Caco-2 (cell line): ENCODE measurements around the gene CEACAM8. TPM values are rescaled to one million over a fixed set of nuclear protein-coding genes. Genes with fewer than 3 reads are reported as not detected.

Experiments
- BruUV-seq: library from RNA; stranded (reverse); fragments of 400-500 nt; replicated peaks from 2 replicates; lab custom pipeline; 2021; lab: Mats Ljungman, UMichigan
- CTCF ChIA-PET: fragments of 300-600 bp; sonication (Branson Sonifier 250); formaldehyde crosslinking; loops from one replicate; lab custom pipeline; 2022; ENCODE audit warnings: antibody characterized with exemption; lab: Charles Lee
- POLR2A ChIA-PET: fragments of 300-600 bp; sonication (Branson Sonifier 250); formaldehyde crosslinking; loops from one replicate; lab custom pipeline; 2022; ENCODE audit warnings: antibody characterized with exemption; lab: Charles Lee
- DNase-seq, 2 experiments: peaks; one replicate each; pipeline versions ENCODE4 v3.0.0 to v3.0.0-alpha.2; 2020 to 2022
- H3K27me3 ChIP-seq: replicated peaks from 2 replicates; pipeline ENCODE4 v1.6.0; 2011; ENCODE audit warnings: low read length; ENCODE audit not compliant: control insufficient read depth, insufficient read depth
- H3K36me3 ChIP-seq: 2 replicates; pipeline ENCODE4 v1.5.1; 2011; ENCODE audit warnings: low read length; ENCODE audit not compliant: control insufficient read depth, insufficient read depth
- H3K4me1 ChIP-seq: fragments of 250-450 bp; sonication (Bioruptor Pico); 2 replicates; pipeline ENCODE4 v1.5.1; 2020; ENCODE audit warnings: mild to moderate bottlenecking
- H3K4me3 ChIP-seq: 2 replicates; pipeline ENCODE4 v1.5.1; 2011; ENCODE audit warnings: low read depth, mild to moderate bottlenecking, control low read depth, low read length
- H3K9me3 ChIP-seq: fragments of 250-450 bp; sonication (Bioruptor Pico); 2 replicates; pipeline ENCODE4 v1.5.1; 2020; ENCODE audit warnings: mild to moderate bottlenecking, moderate library complexity
- H3K27ac Mint-ChIP-seq: one replicate; pipeline ENCODE4 v1.8.0; 2022; ENCODE audit warnings: mixed read lengths; ENCODE audit not compliant: unreplicated experiment
- H3K27me3 Mint-ChIP-seq: one replicate; pipeline ENCODE4 v1.8.0; 2022; ENCODE audit warnings: mixed read lengths; ENCODE audit not compliant: insufficient read depth, unreplicated experiment
- H3K36me3 Mint-ChIP-seq: one replicate; pipeline ENCODE4 v1.8.0; 2022; ENCODE audit warnings: mild to moderate bottlenecking, mixed read lengths; ENCODE audit not compliant: insufficient read depth, unreplicated experiment
- H3K4me1 Mint-ChIP-seq: one replicate; pipeline ENCODE4 v1.8.0; 2022; ENCODE audit warnings: low read depth, mixed read lengths; ENCODE audit not compliant: unreplicated experiment
- H3K4me3 Mint-ChIP-seq: one replicate; pipeline ENCODE4 v1.8.0; 2022; ENCODE audit warnings: mild to moderate bottlenecking, moderate library complexity, mixed read lengths; ENCODE audit not compliant: unreplicated experiment
- H3K9me3 Mint-ChIP-seq: one replicate; pipeline ENCODE4 v1.8.0; 2022; ENCODE audit warnings: mixed read lengths; ENCODE audit not compliant: unreplicated experiment
- intact Hi-C: fragments of 100-400 bp; cut with micrococcal nuclease; formaldehyde crosslinking; loops from one replicate; pipeline ENCODE4 v1.10.0; 2022; ENCODE audit not compliant: unreplicated experiment
- total RNA-seq: library from RNA; stranded (reverse); gene quantifications from 2 replicates; pipeline ENCODE4 v1.2.3, GENCODE V29; 2022
- TF ChIP-seq, protein P1 (sequence below), 2 experiments: fragments of 200-600 bp in 1 of 2; IDR thresholded peaks; 1 replicate in 1 of 2; 2 replicates in 1 of 2; pipeline versions ENCODE4 v1.5.1 to v1.8.0; 2011 to 2022; ENCODE audit warnings: antibody characterized with exemption in 1 of 2, control low read depth in 1 of 2, inconsistent platforms in 1 of 2, low read depth in 1 of 2, low read length in 1 of 2, mild to moderate bottlenecking in 1 of 2, moderate library complexity in 1 of 2; ENCODE audit not compliant: insufficient read depth in 1 of 2, severe bottlenecking in 1 of 2, unreplicated experiment in 1 of 2

Gene CEACAM8
- total RNA-seq, 1 experiment from 2014 or later, result not detected

DNA sequence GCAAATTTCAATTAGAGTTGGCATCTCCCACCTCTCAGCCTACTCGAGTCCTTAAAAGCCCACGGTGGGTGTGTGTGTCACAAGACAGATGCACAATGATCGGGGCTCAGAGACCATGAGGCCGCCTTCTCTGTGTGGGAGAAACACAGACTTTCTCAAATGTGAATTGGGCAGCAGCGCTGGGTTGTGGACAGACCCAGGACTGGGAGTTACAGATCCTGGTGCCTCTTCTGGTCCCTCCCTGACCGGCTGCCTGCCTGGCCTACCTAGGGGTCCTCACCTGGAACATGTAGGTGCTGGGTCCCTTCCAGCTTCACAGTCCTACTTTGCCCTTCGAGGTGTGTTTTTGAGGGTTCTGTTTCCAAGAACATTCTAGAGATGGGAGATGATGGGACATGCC, 4.9 kb downstream of the CEACAM8 start:
- Mint-ChIP-seq H3K27ac (no peak overlapping the region), H3K36me3 (no peaks in the 10 kb centered on the region), H3K27me3 (peaks cover 13% of the 10 kb centered on the region), H3K9me3 (no peaks in the 10 kb centered on the region), H3K4me1 (no peaks in the 10 kb centered on the region), H3K4me3 (no peak overlapping the region)
- no peaks in the 10 kb centered on the region for H3K4me1 ChIP-seq
- TF ChIP-seq, protein P1, sequence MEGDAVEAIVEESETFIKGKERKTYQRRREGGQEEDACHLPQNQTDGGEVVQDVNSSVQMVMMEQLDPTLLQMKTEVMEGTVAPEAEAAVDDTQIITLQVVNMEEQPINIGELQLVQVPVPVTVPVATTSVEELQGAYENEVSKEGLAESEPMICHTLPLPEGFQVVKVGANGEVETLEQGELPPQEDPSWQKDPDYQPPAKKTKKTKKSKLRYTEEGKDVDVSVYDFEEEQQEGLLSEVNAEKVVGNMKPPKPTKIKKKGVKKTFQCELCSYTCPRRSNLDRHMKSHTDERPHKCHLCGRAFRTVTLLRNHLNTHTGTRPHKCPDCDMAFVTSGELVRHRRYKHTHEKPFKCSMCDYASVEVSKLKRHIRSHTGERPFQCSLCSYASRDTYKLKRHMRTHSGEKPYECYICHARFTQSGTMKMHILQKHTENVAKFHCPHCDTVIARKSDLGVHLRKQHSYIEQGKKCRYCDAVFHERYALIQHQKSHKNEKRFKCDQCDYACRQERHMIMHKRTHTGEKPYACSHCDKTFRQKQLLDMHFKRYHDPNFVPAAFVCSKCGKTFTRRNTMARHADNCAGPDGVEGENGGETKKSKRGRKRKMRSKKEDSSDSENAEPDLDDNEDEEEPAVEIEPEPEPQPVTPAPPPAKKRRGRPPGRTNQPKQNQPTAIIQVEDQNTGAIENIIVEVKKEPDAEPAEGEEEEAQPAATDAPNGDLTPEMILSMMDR (IDR thresholded peaks at IDR 0.05; ENCODE audit: insufficient read depth in 1 of 2, low read depth in 1 of 2, low read length in 1 of 2, severe bottlenecking in 1 of 2, unreplicated experiment in 1 of 2), result no peak
- no peak for DNase-seq
- no peaks in the 10 kb centered on the region for H3K27me3 ChIP-seq
- no peaks in the 10 kb centered on the region; the same call in 1 of the 2 replicates for H3K9me3 ChIP-seq
- intact Hi-C loops, result no loop called here
- BruUV-seq, result no TSS peak
- H3K4me3 ChIP-seq, result no peak overlapping the region
- CTCF ChIA-PET, result no interaction called here
- no peaks in the 10 kb centered on the region for H3K36me3 ChIP-seq
- POLR2A ChIA-PET, result no interaction called here

DNA sequence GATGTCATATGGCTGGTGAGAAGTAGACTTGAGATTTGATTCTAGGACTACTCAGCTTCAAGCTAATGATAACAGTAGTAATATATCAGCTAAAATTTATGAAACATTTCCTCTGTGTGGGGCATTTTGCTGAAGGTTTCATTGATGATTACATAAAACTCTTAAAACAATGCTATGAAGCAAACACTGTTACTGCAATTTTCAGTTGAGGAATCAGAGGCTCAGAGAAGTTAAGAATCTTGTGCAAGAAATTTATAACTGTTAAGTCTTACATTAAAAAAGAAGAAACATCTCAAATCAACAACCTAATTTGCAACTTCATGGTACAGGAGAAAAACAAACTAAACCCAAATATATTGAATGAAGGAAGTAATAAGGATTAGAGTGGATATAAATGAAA, 10.3 kb downstream of the CEACAM8 start:
- CTCF ChIA-PET, result no interaction called here
- Histone ChIP-seq H3K4me3 (no peak overlapping the region), H3K27me3 (no peaks in the 10 kb centered on the region), H3K9me3 (no peaks in the 10 kb centered on the region; the same call in 1 of the 2 replicates), H3K4me1 (no peaks in the 10 kb centered on the region), H3K36me3 (no peaks in the 10 kb centered on the region)
- H3K27ac Mint-ChIP-seq, result no peak overlapping the region
- no peak for DNase-seq
- TF ChIP-seq, protein P1 (IDR thresholded peaks at IDR 0.05; ENCODE audit: insufficient read depth in 1 of 2, low read depth in 1 of 2, low read length in 1 of 2, severe bottlenecking in 1 of 2, unreplicated experiment in 1 of 2), result no peak
- intact Hi-C loops, result no loop called here
- no peaks in the 10 kb centered on the region for H3K4me1 Mint-ChIP-seq
- no peaks in the 10 kb centered on the region for H3K36me3 Mint-ChIP-seq
- H3K27me3 Mint-ChIP-seq, result peaks cover 23% of the 10 kb centered on the region
- BruUV-seq, result no TSS peak
- POLR2A ChIA-PET, result no interaction called here
- H3K9me3 Mint-ChIP-seq, result no peaks in the 10 kb centered on the region
- no peak overlapping the region for H3K4me3 Mint-ChIP-seq

DNA sequence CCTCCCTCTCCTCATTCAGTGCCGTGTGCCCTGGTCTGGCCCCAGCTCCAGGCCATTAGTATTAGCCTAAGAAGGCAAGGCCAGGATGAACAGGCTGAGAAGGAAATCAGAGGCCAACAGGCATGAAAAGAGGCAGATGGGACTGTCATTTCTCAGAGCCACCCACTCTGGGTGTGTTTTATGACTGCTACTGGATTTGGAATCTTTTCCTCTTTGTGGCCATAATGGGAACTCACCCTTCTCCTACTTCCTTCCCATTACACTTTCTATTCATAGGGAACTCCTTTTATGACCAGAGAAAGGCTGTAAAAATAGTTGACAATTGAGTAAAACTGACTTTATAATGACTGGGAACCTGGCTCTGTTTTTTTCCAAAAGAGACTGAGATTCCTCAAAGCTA, 17.7 kb downstream of the CEACAM8 start:
- H3K27me3 Mint-ChIP-seq, result no peaks in the 10 kb centered on the region
- no peak overlapping the region for H3K27ac Mint-ChIP-seq
- no TSS peak for BruUV-seq
- ChIA-PET CTCF (no interaction called here), POLR2A (no interaction called here)
- peaks cover 10% of the 10 kb centered on the region for H3K4me1 ChIP-seq
- DNase-seq, result no peak
- no peak overlapping the region for H3K4me3 ChIP-seq
- H3K9me3 ChIP-seq, result no peaks in the 10 kb centered on the region
- no peaks in the 10 kb centered on the region for H3K36me3 ChIP-seq
- no peaks in the 10 kb centered on the region for H3K27me3 ChIP-seq
- H3K4me3 Mint-ChIP-seq, result no peak overlapping the region
- TF ChIP-seq, protein P1 (IDR thresholded peaks at IDR 0.05; ENCODE audit: insufficient read depth in 1 of 2, low read depth in 1 of 2, low read length in 1 of 2, severe bottlenecking in 1 of 2, unreplicated experiment in 1 of 2), result no peak
- H3K9me3 Mint-ChIP-seq, result no peaks in the 10 kb centered on the region
- intact Hi-C loops, result no loop called here
- no peaks in the 10 kb centered on the region for H3K4me1 Mint-ChIP-seq
- no peaks in the 10 kb centered on the region for H3K36me3 Mint-ChIP-seq
